Activated naive CD4-positive, alpha-beta T cell treated with anti-CD3 and anti-CD28 coated beads, Interleukin-2, amount 50 U/mL, for 72 hours (primary cell): ENCODE measurements around the gene SPRED1. TPM values are rescaled to one million over a fixed set of nuclear protein-coding genes. Genes with fewer than 3 reads are reported as not detected.

ENCODE experiments used
- ATAC-seq, 2 donors: fragments of 150-1000 bp; cut with Tn5 transposase; 2 replicates each; pipeline ENCODE4 v1.10.0; 2021; ENCODE audit warnings: mild to moderate bottlenecking in 2 of 2, moderate library complexity in 2 of 2
- DNase-seq, 2 donors: peaks; one replicate each; pipeline ENCODE4 v3.0.0; 2021 to 2022; ENCODE audit warnings: low spot score in 2 of 2
- H3K27ac Mint-ChIP-seq, 2 donors: one replicate each; pipeline ENCODE4 v1.8.0; 2022; ENCODE audit warnings: mild to moderate bottlenecking in 2 of 2, mixed read lengths in 2 of 2
- H3K36me3 Mint-ChIP-seq, 2 donors: one replicate each; pipeline ENCODE4 v1.8.0; 2022; ENCODE audit warnings: mixed read lengths in 2 of 2
- H3K9me3 Mint-ChIP-seq, 2 donors: one replicate each; pipeline ENCODE4 v1.8.0; 2022; ENCODE audit warnings: mixed read lengths in 2 of 2
- total RNA-seq, 2 donors: library from RNA; stranded (reverse); gene quantifications; one replicate each; pipeline ENCODE4 v1.2.3, GENCODE V29; 2022

Gene SPRED1
- total RNA-seq, 2 donors from 2014 or later = 0.05 to 1.1 TPM

DNA sequence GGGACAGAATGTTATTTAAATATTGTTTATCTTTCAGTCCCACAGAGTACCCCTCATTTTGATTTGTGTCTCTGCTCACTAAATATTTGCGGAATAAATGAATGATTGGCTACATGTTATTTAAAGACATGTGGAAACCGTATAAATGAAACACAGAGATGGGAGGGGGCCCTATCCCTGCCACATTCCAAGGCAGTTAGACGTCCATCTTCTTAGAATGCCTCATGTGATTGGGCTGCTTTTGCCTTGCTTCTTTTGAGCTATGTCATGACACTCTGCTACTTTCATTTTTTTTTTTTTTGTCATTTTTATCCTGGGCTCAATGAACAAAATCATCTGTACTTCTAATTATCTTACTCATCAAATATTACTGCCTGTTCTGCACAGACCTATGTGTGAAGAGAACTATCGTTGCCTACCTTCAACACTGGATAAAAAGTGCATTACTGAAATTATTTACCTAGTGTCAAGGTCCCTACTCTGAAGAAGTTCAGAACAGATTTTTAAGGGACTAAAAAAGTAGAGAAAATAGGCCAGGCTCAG lies 117.4 kb downstream of the SPRED1 start:
- H3K9me3 Mint-ChIP-seq = peaks cover 0 to 3% of the 10 kb centered on the region in 2 donors
- ATAC-seq = no peak
- H3K36me3 Mint-ChIP-seq = no peaks in the 10 kb centered on the region
- DNase-seq = no peak
- H3K27ac Mint-ChIP-seq = no peak overlapping the region

DNA sequence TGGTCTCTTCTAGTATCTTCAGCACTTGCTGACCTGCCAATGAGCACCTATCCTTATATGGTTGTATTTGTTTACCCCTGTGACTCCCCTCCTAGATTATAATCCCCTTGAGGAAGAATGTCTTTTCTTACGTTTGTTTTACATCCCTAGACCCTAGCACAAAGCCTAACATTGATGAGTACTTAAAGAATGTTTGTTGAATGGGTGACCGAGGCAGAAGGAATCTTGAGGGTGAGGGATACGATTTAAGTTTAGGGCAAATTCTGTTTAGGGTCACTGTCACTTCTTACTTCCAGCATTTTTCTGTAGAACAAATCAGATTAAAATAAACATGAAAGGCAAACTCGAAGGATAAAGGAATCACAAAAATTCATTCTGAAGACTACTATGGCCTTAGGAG lies 120.4 kb downstream of the SPRED1 start:
- ATAC-seq (no peak), DNase-seq (no peak)
- no peak overlapping the region for H3K27ac Mint-ChIP-seq
- no peaks in the 10 kb centered on the region for H3K36me3 Mint-ChIP-seq
- H3K9me3 Mint-ChIP-seq = peaks cover 0 to 3% of the 10 kb centered on the region in 2 donors

DNA sequence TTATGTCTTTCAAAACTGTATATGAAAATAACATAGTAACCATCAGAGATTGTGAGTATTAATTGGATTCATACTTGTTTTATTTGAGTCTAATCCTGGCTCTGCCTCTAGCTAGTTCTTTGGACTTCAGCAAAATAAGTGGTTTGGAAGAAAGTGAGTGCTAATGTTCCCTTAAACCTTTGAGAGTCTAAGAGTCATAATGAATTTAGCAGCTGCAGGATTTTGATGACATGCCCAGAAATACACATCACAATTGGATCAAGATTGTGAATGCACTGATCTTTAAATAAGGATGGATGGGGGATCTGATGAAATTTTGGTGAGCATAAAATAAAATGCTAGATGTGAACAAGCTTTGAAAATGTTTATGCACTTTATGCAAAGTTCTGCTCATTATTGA lies 121.4 kb downstream of the SPRED1 start:
- DNase-seq = no peak
- peaks cover 0 to 3% of the 10 kb centered on the region in 2 donors for H3K9me3 Mint-ChIP-seq
- no peaks in the 10 kb centered on the region for H3K36me3 Mint-ChIP-seq

DNA sequence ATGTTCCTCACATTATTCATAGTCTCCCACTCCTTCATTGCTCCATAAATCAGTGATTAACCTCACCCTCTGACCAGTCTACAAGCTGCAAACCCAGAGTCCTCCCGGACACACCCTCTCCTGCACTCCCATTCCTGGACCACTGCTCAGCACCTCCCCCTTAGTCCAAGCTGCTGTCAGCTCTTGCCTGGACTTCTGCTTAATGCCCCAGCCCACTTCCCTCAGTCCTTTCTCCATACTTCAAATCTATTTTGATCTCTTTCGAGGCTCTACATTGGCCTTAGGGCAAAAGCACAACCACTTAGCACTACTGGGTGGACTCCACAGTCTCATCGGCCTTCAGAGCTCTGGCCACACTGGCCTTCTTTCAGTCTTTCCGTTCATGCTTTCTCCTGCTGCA lies 121.9 kb downstream of the SPRED1 start:
- DNase-seq = no peak
- peaks cover 0 to 3% of the 10 kb centered on the region in 2 donors for H3K9me3 Mint-ChIP-seq
- H3K36me3 Mint-ChIP-seq = no peaks in the 10 kb centered on the region
- no peak for ATAC-seq
- no peak overlapping the region for H3K27ac Mint-ChIP-seq

More for the DNA sequence above, 121.4 kb downstream of the SPRED1 start:
- ATAC-seq = no peak
- no peak overlapping the region for H3K27ac Mint-ChIP-seq

DNA sequence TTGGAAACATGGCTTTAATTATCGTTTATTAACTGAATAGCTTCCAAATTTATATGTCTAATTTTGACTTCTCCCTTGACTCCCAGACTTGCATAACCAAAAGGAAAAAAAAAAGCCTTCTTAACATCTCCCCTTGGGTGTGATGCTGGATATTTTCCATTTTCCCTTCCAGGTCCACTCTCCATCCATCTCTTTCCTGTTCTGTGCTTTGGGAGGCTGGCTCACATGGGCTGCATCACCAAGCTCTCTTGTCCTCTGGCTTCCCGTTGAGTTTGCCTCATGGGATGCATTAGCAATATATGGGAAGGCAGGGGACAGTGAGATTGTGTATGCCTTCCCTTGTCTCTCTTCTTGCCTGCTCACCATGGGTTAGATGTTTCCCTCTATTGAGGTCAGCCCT lies 123.4 kb downstream of the SPRED1 start:
- Mint-ChIP-seq H3K36me3 (no peaks in the 10 kb centered on the region), H3K27ac (no peak overlapping the region), H3K9me3 (peaks cover 0 to 3% of the 10 kb centered on the region in 2 donors)
- DNase-seq (no peak), ATAC-seq (no peak)

GRCh38 chr15:38377636-38378035 lies 125.0 kb downstream of the SPRED1 start:
- Mint-ChIP-seq H3K36me3 (no peaks in the 10 kb centered on the region), H3K27ac (no peak overlapping the region), H3K9me3 (peaks cover 0 to 3% of the 10 kb centered on the region in 2 donors)
- ATAC-seq = no peak
- DNase-seq = no peak

DNA sequence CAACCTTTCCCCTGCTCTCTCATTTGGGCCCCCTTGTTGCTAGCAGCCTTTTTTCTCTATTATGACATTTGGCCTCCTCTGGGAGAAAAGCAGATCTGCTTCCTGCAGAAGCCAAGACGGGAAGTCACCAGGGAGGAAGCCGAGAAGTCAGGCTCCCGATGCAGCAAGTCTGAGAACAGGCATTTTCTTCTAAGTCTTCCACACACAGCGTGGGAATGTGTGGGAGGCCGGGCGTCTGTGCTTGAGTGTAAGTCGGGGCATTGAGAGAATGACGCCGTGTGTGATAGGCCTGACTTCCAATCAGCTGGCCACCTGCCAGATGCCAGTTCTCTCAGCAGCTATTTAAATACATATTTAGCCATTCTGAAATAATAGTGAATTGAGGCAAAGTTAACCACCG lies 125.5 kb downstream of the SPRED1 start:
- Mint-ChIP-seq H3K9me3 (no peaks in the 10 kb centered on the region), H3K27ac (no peak overlapping the region), H3K36me3 (no peaks in the 10 kb centered on the region)
- DNase-seq = no peak
- no peak for ATAC-seq

GRCh38 chr15:38389924-38390542 lies 137.4 kb downstream of the SPRED1 start:
- DNase-seq (peak in 1 of 2 donors; percentile 71), ATAC-seq (peak; percentile 56 to 62)
- no peaks in the 10 kb centered on the region for H3K36me3 Mint-ChIP-seq
- H3K27ac Mint-ChIP-seq = no peak overlapping the region
- no peaks in the 10 kb centered on the region for H3K9me3 Mint-ChIP-seq

- Mint-ChIP-seq H3K27ac (no peak overlapping the region), H3K9me3 (no peaks in the 10 kb centered on the region), H3K36me3 (no peaks in the 10 kb centered on the region)
- ATAC-seq = no peak
- no peak for DNase-seq
Observed at GRCh38 chr15:38391191-38391590, 138.6 kb downstream of the SPRED1 start.

GRCh38 chr15:38398134-38398533 lies 145.5 kb downstream of the SPRED1 start:
- H3K36me3 Mint-ChIP-seq = no peaks in the 10 kb centered on the region
- H3K9me3 Mint-ChIP-seq = no peaks in the 10 kb centered on the region
- DNase-seq (no peak), ATAC-seq (no peak)
- no peak overlapping the region for H3K27ac Mint-ChIP-seq

DNA sequence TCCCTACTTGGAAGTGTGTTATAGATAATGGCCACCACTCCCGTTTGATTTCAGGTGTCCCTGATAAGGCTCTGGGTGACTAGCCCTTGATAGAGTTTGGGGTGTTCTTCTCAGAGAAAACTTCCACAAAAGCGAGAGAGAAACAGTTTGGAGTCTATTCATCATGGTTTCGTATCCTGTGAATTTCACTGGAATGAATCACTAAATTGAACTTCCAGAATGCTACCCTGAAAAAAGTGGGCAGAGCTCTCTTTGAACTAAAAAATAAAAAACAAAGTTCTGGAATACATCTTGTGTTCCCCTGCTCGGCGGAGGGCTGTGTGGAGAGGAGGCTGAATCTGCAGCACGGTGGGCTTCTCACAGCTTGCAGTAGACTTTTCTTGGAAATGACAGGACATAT lies 148.5 kb downstream of the SPRED1 start:
- DNase-seq (no peak), ATAC-seq (no peak)
- H3K9me3 Mint-ChIP-seq = no peaks in the 10 kb centered on the region
- no peaks in the 10 kb centered on the region for H3K36me3 Mint-ChIP-seq
- H3K27ac Mint-ChIP-seq = no peak overlapping the region

GRCh38 chr15:38401701-38402100 lies 149.1 kb downstream of the SPRED1 start:
- ATAC-seq (no peak), DNase-seq (no peak)
- no peaks in the 10 kb centered on the region for H3K9me3 Mint-ChIP-seq
- H3K36me3 Mint-ChIP-seq = no peaks in the 10 kb centered on the region
- no peak overlapping the region for H3K27ac Mint-ChIP-seq

GRCh38 chr15:38406436-38406835 lies 153.8 kb downstream of the SPRED1 start:
- Mint-ChIP-seq H3K9me3 (no peaks in the 10 kb centered on the region), H3K36me3 (no peaks in the 10 kb centered on the region), H3K27ac (no peak overlapping the region)
- DNase-seq (no peak), ATAC-seq (peak; percentile 24 to 87)

Other genes starting within 250 kb of the SPRED1 start
- 10 to 100 TPM; 23.8 to 40.3 TPM for gene FAM98B, start 201.3 kb downstream of the SPRED1 start, total RNA-seq